ENCODE results near the gene LOXL1. TPM values are rescaled to one million over a fixed set of nuclear protein-coding genes. Genes with fewer than 3 reads are reported as not detected.

LOXL1 gene
- total RNA-seq, 1 donor from 2014 or later: 11.1 TPM

DNA sequence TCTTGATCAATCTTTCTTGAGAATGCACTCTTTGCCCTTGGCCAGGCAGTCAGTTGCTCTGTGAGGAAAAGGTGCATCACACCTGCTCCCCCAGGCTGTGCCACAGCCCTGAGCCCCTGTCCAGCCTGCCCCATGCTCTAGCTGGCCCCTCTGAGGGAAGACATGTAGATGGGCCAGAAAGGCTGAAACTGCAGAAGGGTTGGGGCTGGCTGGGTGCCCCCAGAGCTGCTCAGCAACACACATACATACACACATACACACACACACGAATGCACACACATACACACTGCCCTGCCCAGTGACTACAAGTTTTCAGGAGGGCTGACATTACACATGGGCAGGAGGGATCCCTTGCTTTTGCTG, 36.5 kb upstream of the LOXL1 start:
- intact Hi-C loops (cut with DNase I): no loop called here
- no peaks in the 10 kb centered on the region for H3K4me1 ChIP-seq
- DNase-seq (no peak), ATAC-seq (no peak)
- H3K36me3 ChIP-seq: no peaks in the 10 kb centered on the region
- H3K9me3 ChIP-seq: no peaks in the 10 kb centered on the region
- H3K27ac ChIP-seq: no peak overlapping the region
- H3K27me3 ChIP-seq: peaks cover 5% of the 10 kb centered on the region
- TF ChIP-seq, protein P1, sequence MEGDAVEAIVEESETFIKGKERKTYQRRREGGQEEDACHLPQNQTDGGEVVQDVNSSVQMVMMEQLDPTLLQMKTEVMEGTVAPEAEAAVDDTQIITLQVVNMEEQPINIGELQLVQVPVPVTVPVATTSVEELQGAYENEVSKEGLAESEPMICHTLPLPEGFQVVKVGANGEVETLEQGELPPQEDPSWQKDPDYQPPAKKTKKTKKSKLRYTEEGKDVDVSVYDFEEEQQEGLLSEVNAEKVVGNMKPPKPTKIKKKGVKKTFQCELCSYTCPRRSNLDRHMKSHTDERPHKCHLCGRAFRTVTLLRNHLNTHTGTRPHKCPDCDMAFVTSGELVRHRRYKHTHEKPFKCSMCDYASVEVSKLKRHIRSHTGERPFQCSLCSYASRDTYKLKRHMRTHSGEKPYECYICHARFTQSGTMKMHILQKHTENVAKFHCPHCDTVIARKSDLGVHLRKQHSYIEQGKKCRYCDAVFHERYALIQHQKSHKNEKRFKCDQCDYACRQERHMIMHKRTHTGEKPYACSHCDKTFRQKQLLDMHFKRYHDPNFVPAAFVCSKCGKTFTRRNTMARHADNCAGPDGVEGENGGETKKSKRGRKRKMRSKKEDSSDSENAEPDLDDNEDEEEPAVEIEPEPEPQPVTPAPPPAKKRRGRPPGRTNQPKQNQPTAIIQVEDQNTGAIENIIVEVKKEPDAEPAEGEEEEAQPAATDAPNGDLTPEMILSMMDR (IDR thresholded peaks at IDR 0.05): no peak
- no peak overlapping the region for H3K4me3 ChIP-seq

DNA sequence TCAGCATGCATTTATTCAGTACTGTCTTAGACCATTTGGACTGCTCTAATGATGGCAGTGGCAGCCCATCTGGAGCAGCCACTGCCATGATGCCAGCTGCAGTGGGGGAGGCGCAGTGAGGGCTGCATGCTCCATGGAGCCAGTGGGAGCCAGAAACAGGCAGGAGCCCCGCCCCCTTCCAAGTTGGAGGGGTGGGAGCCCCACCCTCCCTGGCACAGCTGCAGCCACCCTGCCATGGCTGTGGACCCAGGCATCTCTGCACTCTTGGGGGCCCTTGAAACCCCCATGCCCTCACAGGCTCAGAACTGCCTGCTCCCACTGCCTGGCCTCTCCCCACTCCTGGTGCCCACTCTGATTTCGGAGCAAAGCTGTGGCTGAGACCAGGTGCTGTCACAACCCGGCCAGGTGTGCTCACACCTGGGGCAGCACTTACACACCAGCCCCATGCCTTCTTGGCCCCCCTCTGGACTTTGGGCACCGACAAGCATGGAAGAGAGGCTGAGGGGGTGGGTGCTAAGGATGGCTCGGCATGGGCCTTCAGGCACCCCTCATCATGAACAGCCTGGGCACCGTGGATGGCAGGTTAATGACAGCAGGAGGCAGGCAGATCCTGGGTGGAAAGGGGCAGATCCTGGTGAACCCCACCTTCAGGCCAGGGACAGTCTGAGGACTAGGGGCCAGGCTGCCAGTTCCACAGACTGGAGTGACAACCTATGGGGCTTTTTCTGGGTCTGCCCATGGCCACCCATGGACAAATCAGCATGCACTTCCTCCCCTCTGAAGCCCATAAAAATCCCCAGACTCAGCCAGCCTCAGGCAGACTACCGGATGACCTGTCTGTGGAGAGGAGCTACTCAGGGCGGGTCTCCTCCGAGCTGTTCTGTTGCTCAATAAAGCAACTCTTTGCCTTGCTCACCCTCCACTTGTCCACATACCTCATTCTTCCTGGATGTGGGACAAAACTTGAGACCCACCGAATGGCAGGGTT, 34.6 kb upstream of the LOXL1 start:
- Histone ChIP-seq H3K27me3 (peaks cover 5% of the 10 kb centered on the region), H3K27ac (no peak overlapping the region), H3K9me3 (no peaks in the 10 kb centered on the region), H3K36me3 (no peaks in the 10 kb centered on the region), H3K4me3 (no peak overlapping the region), H3K4me1 (no peaks in the 10 kb centered on the region)
- no peak for DNase-seq
- ATAC-seq: no peak
- TF ChIP-seq, protein P1 (IDR thresholded peaks at IDR 0.05): no peak
- intact Hi-C loops (cut with DNase I): no loop called here

DNA sequence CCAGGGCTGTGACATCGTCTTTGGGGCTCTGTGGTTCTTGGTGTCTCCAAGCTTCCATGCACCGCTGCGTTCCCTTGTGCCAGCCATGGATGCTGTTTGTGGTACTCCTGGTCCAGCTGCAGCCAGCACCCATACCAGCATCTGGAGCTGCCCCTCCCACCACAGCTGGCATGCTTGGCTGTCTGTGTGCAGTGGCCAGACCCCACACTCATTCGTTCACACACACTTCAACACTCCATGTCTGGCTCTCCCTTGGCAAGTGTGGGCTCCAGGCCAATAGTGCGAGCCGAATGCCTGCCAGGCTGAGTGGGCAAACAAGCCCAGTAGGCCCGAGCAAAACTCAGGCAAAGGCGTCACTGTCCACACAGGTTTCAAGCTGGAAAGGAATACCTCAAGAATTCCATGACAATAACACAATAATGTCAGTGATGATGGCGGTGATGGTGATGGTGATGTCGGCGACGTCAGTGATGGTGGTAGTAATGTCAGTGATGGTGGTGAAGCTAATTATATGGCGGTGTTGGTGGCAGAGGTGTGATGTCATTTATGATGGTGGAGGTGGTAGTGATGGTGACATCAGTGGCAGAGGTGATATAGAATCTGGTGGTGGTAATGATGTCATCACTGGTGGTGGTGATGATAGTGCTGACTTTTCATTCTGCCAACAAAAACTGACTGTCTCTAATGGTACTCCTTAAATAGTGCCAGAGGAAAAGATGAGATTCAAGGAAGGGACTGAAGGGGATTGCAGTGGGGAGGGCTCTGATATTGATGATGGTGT, 33.6 kb upstream of the LOXL1 start:
- Histone ChIP-seq H3K4me1 (no peaks in the 10 kb centered on the region), H3K9me3 (no peaks in the 10 kb centered on the region), H3K4me3 (no peak overlapping the region), H3K27ac (no peak overlapping the region), H3K27me3 (peaks cover 5% of the 10 kb centered on the region), H3K36me3 (no peaks in the 10 kb centered on the region)
- TF ChIP-seq, protein P1 (IDR thresholded peaks at IDR 0.05): no peak
- no peak for DNase-seq
- intact Hi-C loops (cut with DNase I): no loop called here
- no peak for ATAC-seq

DNA sequence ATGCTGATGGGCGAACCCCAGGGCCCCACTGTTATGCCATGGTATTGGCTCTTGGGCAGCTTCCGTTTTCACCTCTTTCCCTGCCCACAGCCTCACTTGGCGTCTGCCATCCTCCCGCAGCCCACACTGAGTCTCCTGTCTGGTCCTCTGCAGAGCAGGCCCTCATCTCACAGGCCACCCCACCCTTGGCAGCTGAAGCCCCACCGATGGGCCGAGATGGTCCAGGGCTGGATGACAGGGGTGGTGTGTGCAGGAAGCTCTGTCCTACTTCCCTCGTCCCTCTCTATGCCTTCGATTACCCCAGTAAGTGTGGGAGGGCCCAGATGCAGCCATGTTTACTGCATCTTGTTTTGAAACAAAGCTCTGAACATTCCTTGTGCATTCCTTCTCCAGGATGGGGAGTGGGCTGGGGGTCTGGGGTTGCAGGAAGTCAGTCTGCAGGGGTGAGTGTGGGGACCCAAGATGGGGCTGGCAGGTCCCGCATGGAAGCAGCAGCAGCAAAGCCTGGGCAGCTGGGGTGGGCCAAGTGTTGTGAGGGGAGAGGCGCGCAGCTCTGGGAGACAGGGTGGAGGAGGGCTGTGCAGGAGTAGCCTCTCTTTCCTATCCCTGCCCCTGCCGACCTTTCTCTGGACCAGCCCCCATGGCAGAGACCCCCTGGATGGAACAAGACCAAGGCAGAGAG, 32.0 kb upstream of the LOXL1 start:
- DNase-seq: no peak
- H3K4me3 ChIP-seq: no peak overlapping the region

More for the DNA sequence above, 32.0 kb upstream of the LOXL1 start:
- no peak for ATAC-seq
- peaks cover 5% of the 10 kb centered on the region for H3K27me3 ChIP-seq
- TF ChIP-seq, protein P1 (IDR thresholded peaks at IDR 0.05): no peak
- H3K27ac ChIP-seq: no peak overlapping the region
- intact Hi-C loops (cut with DNase I): no loop called here
- H3K9me3 ChIP-seq: no peaks in the 10 kb centered on the region
- no peaks in the 10 kb centered on the region for H3K4me1 ChIP-seq
- no peaks in the 10 kb centered on the region for H3K36me3 ChIP-seq

Measured in upper lobe of right lung (tissue), 1 donor.